KMS-11 (cell line): ENCODE results near the gene EMX2.

Experiments
- H2AFZ ChIP-seq: fragments of 200-600 bp; sonication (generic); 2 replicates; pipeline ENCODE4 v1.6.1; 2016; ENCODE audit warnings: antibody characterized with exemption, mixed run types, low read depth
- H3K27ac ChIP-seq: fragments of 200-600 bp; sonication (generic); 2 replicates; pipeline ENCODE4 v1.6.1; 2016; ENCODE audit warnings: mild to moderate bottlenecking, mixed run types
- H3K27me3 ChIP-seq: fragments of 200-600 bp; sonication (generic); 2 replicates; pipeline ENCODE4 v1.6.1; 2017; ENCODE audit warnings: mild to moderate bottlenecking, low read depth, mixed run types, moderate library complexity; ENCODE audit not compliant: insufficient read depth
- H3K36me3 ChIP-seq: fragments of 200-600 bp; sonication (generic); 2 replicates; pipeline ENCODE4 v1.6.1; 2017; ENCODE audit warnings: mild to moderate bottlenecking, mixed run types; ENCODE audit not compliant: insufficient read depth
- H3K4me1 ChIP-seq: fragments of 200-600 bp; sonication (generic); 2 replicates; pipeline ENCODE4 v1.6.1; 2016; ENCODE audit warnings: mild to moderate bottlenecking, low read depth, mixed run types; ENCODE audit not compliant: poor library complexity, severe bottlenecking
- H3K4me2 ChIP-seq: fragments of 200-600 bp; sonication (generic); 2 replicates; pipeline ENCODE4 v1.7.0; 2016; ENCODE audit warnings: mild to moderate bottlenecking, mixed run types
- H3K4me3 ChIP-seq: fragments of 200-600 bp; sonication (generic); IDR thresholded peaks from 2 replicates; pipeline ENCODE4 v1.6.1; 2017; ENCODE audit warnings: low read depth, low read length, mixed read lengths; ENCODE audit not compliant: insufficient read depth
- H3K79me2 ChIP-seq: fragments of 200-600 bp; sonication (generic); 2 replicates; pipeline ENCODE4 v1.6.1; 2016; ENCODE audit warnings: low read depth, mixed run types; ENCODE audit not compliant: insufficient read depth
- H3K9ac ChIP-seq: fragments of 200-600 bp; sonication (generic); 2 replicates; pipeline ENCODE4 v1.6.1; 2016; ENCODE audit warnings: mild to moderate bottlenecking, mixed run types
- H4K20me1 ChIP-seq: fragments of 200-600 bp; sonication (generic); 2 replicates; pipeline ENCODE4 v1.6.1; 2016; ENCODE audit warnings: mild to moderate bottlenecking, mixed run types; ENCODE audit not compliant: insufficient read depth
- TF ChIP-seq, protein P1 (sequence below): fragments of 200-600 bp; sonication (generic); conservative IDR thresholded peaks from 2 replicates; pipeline ENCODE4 v1.6.1; 2017; ENCODE audit warnings: low read depth, mild to moderate bottlenecking, antibody characterized with exemption, low read length, moderate library complexity, mixed read lengths

The EMX2 gene

DNA sequence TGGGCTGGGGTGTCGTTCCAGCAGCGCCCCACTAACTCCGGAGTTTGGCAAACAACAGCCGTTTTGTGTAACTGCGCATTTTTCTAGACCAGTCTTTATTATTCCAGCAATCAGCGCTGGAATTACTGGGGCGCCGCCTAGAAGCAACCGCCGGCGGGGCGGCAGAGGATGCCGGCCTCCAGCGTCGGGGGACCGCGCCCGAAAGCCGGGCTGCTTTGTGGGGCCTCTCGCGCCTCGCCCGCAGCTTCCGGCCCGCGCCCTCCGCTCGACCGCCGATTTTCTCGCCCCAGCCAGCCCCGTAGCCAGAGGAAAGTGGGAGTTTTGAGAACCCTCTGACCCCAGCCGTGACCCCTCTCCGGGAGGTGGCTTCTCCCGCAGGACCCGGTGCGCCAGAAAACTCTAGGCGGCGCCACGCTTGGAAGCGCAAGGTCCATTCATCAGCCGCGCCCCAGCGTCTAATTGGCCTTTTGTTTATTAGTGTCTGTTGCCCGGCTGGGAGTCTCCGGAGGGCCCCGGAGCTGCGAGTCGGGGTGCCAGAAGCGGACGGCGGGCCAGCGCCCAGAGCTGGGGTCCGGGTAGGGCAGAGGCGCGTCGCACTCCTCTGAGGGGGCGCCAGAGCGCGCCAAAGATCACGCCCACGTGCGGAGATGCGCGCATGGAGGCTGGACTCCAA, 10.7 kb downstream of the EMX2 start:
- H3K4me1 ChIP-seq, result no peaks in the 10 kb centered on the region
- H4K20me1 ChIP-seq, result no peaks in the 10 kb centered on the region
- H3K27me3 ChIP-seq, result no peaks in the 10 kb centered on the region
- no peak overlapping the region for H3K4me2 ChIP-seq
- no peaks in the 10 kb centered on the region for H3K79me2 ChIP-seq
- H3K27ac ChIP-seq, result no peak overlapping the region
- H2AFZ ChIP-seq, result no peak overlapping the region
- no peaks in the 10 kb centered on the region for H3K36me3 ChIP-seq
- H3K4me3 ChIP-seq, result no peak overlapping the region
- TF ChIP-seq, protein P1, sequence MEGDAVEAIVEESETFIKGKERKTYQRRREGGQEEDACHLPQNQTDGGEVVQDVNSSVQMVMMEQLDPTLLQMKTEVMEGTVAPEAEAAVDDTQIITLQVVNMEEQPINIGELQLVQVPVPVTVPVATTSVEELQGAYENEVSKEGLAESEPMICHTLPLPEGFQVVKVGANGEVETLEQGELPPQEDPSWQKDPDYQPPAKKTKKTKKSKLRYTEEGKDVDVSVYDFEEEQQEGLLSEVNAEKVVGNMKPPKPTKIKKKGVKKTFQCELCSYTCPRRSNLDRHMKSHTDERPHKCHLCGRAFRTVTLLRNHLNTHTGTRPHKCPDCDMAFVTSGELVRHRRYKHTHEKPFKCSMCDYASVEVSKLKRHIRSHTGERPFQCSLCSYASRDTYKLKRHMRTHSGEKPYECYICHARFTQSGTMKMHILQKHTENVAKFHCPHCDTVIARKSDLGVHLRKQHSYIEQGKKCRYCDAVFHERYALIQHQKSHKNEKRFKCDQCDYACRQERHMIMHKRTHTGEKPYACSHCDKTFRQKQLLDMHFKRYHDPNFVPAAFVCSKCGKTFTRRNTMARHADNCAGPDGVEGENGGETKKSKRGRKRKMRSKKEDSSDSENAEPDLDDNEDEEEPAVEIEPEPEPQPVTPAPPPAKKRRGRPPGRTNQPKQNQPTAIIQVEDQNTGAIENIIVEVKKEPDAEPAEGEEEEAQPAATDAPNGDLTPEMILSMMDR, result no peak
- H3K9ac ChIP-seq, result no peak overlapping the region

DNA sequence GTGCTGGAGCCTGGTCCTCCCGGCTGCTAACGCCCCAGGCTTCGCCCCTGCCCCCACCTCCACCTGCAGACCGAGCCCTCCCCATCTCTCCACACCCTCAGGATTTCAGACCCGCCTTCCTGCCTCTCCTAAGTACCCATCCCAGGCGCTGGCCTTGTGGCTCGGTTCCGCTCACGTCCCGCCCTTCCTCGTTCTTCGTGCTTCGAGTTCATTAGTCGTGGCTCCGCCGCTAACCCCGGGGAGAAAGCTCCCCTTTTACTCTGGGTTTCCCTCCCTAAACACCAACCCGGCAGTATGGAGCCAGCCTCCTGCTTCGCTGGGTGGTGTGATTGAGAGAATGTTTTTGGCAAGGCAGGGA, 11.2 kb downstream of the EMX2 start:
- TF ChIP-seq, protein P1, result no peak
- Histone ChIP-seq H2AFZ (no peak overlapping the region), H3K4me1 (no peaks in the 10 kb centered on the region), H3K36me3 (no peaks in the 10 kb centered on the region), H3K9ac (no peak overlapping the region), H3K4me2 (no peak overlapping the region), H3K27me3 (no peaks in the 10 kb centered on the region), H3K27ac (no peak overlapping the region), H4K20me1 (no peaks in the 10 kb centered on the region), H3K79me2 (no peaks in the 10 kb centered on the region), H3K4me3 (no peak overlapping the region)

DNA sequence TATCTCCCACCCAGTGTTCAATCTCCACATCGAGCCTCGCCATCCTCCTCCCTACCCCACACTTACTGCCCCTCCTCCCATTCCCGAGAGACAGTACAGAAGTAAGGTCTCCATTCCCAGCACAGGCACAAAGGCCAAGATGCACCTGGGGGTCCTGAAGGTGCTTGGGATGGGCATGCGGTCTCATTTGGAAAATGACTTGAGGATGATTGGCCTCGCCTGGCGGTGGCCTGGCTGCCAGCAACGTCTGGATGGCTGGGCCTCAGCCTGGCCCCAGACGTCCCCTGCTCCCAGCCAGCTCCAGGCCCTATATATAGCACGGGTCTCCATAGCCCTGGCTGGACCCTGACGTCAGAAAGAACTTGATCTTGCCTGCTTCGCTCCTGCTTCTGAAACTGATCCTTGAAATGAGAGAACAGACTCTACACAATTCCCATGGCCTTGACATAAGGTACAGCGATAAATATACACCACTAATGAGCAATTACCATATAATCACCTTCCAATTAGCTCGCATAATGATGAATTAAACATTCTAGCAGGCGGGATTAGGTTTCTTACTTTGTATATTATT, 11.8 kb downstream of the EMX2 start:
- no peak overlapping the region for H3K27ac ChIP-seq
- H3K79me2 ChIP-seq, result no peaks in the 10 kb centered on the region
- no peaks in the 10 kb centered on the region for H4K20me1 ChIP-seq
- no peak overlapping the region for H3K4me2 ChIP-seq
- H3K4me1 ChIP-seq, result no peaks in the 10 kb centered on the region
- H2AFZ ChIP-seq, result no peak overlapping the region
- H3K4me3 ChIP-seq, result no peak overlapping the region
- H3K36me3 ChIP-seq, result no peaks in the 10 kb centered on the region
- TF ChIP-seq, protein P1, result no peak
- no peaks in the 10 kb centered on the region for H3K27me3 ChIP-seq
- H3K9ac ChIP-seq, result no peak overlapping the region

DNA sequence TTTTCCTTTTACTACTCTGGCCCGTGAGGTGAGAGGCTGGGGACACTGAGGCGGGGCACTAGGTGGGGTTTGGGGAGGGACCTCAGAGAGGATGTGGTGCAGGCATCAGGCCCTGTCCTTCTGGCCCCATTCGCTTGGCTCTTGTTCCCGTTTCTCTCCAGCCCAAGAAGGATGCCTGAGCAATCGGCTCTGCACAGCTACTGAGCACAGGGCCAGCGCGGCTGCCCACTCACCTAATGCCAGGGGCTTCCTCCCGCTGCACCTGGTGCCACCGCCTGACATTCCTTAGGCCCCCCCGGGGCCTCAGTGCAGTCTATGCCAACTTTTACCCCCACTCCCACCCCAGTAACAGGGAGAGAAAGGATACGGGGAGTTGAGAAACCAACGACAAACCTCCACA, 12.5 kb downstream of the EMX2 start:
- Histone ChIP-seq H3K4me3 (no peak overlapping the region), H3K4me1 (no peaks in the 10 kb centered on the region), H3K27ac (no peak overlapping the region), H3K9ac (no peak overlapping the region), H3K36me3 (no peaks in the 10 kb centered on the region), H3K79me2 (no peaks in the 10 kb centered on the region), H3K4me2 (no peak overlapping the region), H3K27me3 (no peaks in the 10 kb centered on the region), H2AFZ (no peak overlapping the region), H4K20me1 (no peaks in the 10 kb centered on the region)
- TF ChIP-seq, protein P1, result no peak
